ENCODE results near the gene SEZ6L2.

GRCh38 chr16:29864205-29864604 lies 35.1 kb downstream of the SEZ6L2 start:
- TF ChIP-seq CTCF (conservative IDR thresholded peaks at IDR 0.05) = no peak
- no peak for TF ChIP-seq EZH2 (IDR thresholded peaks at IDR 0.05; ENCODE audit: low read depth)

Measured in PC-9 (cell line).